ENCODE data around the gene OSTC. TPM values are rescaled to one million over a fixed set of nuclear protein-coding genes. Genes with fewer than 3 reads are reported as not detected.

OSTC gene
- total and polyA plus RNA-seq, 3 donors from 2014 or later, result 48.9 to 78.1 (median 54.5) TPM

GRCh38 chr4:108624263-108625056 lies 25.9 kb upstream of the OSTC start:
- WGBS, 2 donors, result 72% methylated on average over 2 of the region's 2 CpGs
- Histone ChIP-seq H3K36me3 (ENCODE audit: low read depth, missing control alignments) (no peaks in the 10 kb centered on the region), H3K4me3 (no peak overlapping the region), H3K27me3 (no peaks in the 10 kb centered on the region), H3K9me3 (no peaks in the 10 kb centered on the region), H3K27ac (no peak overlapping the region), H3K4me1 (peaks cover 15% of the 10 kb centered on the region)
- no peak for DNase-seq
- intact Hi-C loops (cut with DNase I; ENCODE audit: low total_unique reads), result no loop called here
- TF ChIP-seq POLR2A (IDR thresholded peaks at IDR 0.05) (no peak), CTCF (IDR thresholded peaks at IDR 0.05) (no peak)

GRCh38 chr4:108626056-108626455 lies 24.3 kb upstream of the OSTC start:
- WGBS, 2 donors, result 100% methylated on average over 1 of the region's 1 CpG
- no peak for DNase-seq
- TF ChIP-seq POLR2A (IDR thresholded peaks at IDR 0.05) (no peak), CTCF (IDR thresholded peaks at IDR 0.05) (no peak)
- Histone ChIP-seq H3K27ac (no peak overlapping the region), H3K36me3 (ENCODE audit: low read depth, missing control alignments) (no peaks in the 10 kb centered on the region), H3K27me3 (no peaks in the 10 kb centered on the region), H3K9me3 (no peaks in the 10 kb centered on the region), H3K4me1 (peaks cover 15% of the 10 kb centered on the region), H3K4me3 (no peak overlapping the region)
- intact Hi-C loops (cut with DNase I; ENCODE audit: low total_unique reads), result no loop called here

DNA sequence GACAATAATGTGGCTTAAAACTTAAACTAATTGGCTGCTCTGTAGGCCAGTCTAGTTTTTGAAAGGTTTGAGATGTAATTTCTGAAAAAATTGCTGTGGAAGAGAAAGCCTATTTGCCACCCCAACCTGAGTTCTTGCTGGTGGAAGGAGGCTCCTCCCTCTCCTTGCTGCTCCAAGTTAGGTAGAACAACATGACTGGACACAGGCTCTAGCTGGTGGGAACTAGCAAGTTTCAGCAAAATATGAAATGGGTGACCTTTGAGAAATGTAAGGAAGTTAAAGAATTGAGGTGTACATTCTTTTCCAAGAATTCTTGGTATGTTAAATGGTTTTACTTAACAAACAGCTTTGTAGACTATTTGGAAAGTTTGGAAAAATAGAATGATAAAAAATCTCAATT lies 22.0 kb upstream of the OSTC start:
- Histone ChIP-seq H3K36me3 (ENCODE audit: low read depth, missing control alignments) (no peaks in the 10 kb centered on the region), H3K27me3 (no peaks in the 10 kb centered on the region), H3K27ac (no peak overlapping the region), H3K9me3 (no peaks in the 10 kb centered on the region), H3K4me1 (peaks cover 1% of the 10 kb centered on the region), H3K4me3 (no peak overlapping the region)
- DNase-seq, result no peak
- intact Hi-C loops (cut with DNase I; ENCODE audit: low total_unique reads), result no loop called here
- TF ChIP-seq CTCF (IDR thresholded peaks at IDR 0.05), result no peak

DNA sequence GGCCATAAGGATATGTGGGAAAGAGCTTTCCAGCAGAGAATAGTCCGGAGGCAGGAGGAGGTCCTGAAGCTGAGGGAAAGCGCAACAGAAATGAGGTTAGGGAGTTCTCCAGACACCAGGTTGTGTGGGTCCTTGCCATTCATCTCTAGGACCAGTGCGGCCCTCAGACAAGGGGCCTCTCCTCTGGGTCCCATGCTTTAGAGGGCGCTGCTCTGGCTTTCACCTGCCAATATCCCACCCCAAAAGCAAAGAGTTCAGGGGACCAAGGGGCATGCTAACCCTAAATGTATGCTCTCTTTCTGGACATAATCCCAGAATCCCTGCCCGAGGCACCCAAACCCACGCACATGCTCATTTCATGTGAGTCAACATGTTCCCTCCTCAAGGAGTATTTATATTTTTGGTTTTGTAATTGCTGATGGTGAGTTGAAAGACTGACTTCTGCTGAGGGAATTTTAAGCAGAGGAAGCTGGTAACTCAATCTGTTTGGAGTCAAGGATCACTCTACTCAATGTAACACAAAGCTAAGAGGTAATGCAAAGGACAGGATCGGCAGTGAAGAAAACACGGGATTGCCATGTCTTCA lies 15.2 kb upstream of the OSTC start:
- intact Hi-C loops (cut with DNase I; ENCODE audit: low total_unique reads), result no loop called here
- Histone ChIP-seq H3K36me3 (ENCODE audit: low read depth, missing control alignments) (no peaks in the 10 kb centered on the region), H3K4me1 (no peaks in the 10 kb centered on the region), H3K27ac (no peak overlapping the region), H3K27me3 (no peaks in the 10 kb centered on the region), H3K9me3 (no peaks in the 10 kb centered on the region), H3K4me3 (no peak overlapping the region)
- TF ChIP-seq POLR2A (IDR thresholded peaks at IDR 0.05), result no peak
- TF ChIP-seq CTCF (IDR thresholded peaks at IDR 0.05), result no peak
- DNase-seq, result no peak
- WGBS, 2 donors, result 81 to 84% methylated on average over 8 of the region's 8 CpGs

GRCh38 chr4:108636246-108636645 lies 14.2 kb upstream of the OSTC start:
- TF ChIP-seq CTCF (IDR thresholded peaks at IDR 0.05) (no peak), POLR2A (IDR thresholded peaks at IDR 0.05) (no peak)
- DNase-seq, result no peak
- intact Hi-C loops (cut with DNase I; ENCODE audit: low total_unique reads), result no loop called here
- no peaks in the 10 kb centered on the region for H3K36me3 ChIP-seq (ENCODE audit: low read depth, missing control alignments)
- H3K4me1 ChIP-seq, result no peaks in the 10 kb centered on the region
- H3K4me3 ChIP-seq, result no peak overlapping the region
- no peaks in the 10 kb centered on the region for H3K9me3 ChIP-seq
- 71 to 84% methylated on average over 1 of the region's 1 CpG for WGBS, 2 donors
- H3K27me3 ChIP-seq, result no peaks in the 10 kb centered on the region
- H3K27ac ChIP-seq, result no peak overlapping the region
